Heart left ventricle (tissue), 13 donors: ENCODE results near the gene CACNA1C.

Experiments used
- CTCF ChIP-seq, 12 donors: fragments of 200-600 bp; sonication (generic) in 4 of 12; IDR thresholded peaks; one replicate each; pipeline versions ENCODE4 v1.5.0 to v1.8.0; 2018 to 2022; ENCODE audit warnings: antibody characterized with exemption in 12 of 12, mild to moderate bottlenecking in 5 of 12
- POLR2A ChIP-seq, 2 donors: fragments of 450-650 bp; IDR thresholded peaks; one replicate each; pipeline ENCODE4 v1.6.1; 2017; ENCODE audit warnings: antibody characterized with exemption in 2 of 2, mild to moderate bottlenecking in 2 of 2, moderate library complexity in 2 of 2
- donor health status: ischemic (EF 13 %, LVEDD 7.1; RV severe dilation, severe dysfunction).
- donor health status: DM: no; HTN: yes; CAD: no.
- donor health status: DM: no; HTN: no; CAD: no.
- donor health status: ischemic (EF 25% LVEDD 6.9; RV normal size, moderate dysfunction).
- donor health status: ischemic (EF 25% LVEDD 5.7; RV mildly dilated, moderate dysfunction).
- donor health status: ischemic (EF 35%, LVEDD 5.7; RV mildly dilated, moderate dysfunction).
- donor health status: nonischemic (EF 11% LVEDD 7.7; RV severe dilation, severe dysfunction).
- donor health status: DM: yes; HTN: yes; CAD: no.
- donor health status: PGD.
- donor health status: ischemic (EF 29% LVEDD 5.4; RV normal size, mild dysfunction).
- donor health status: nonischemic (EF 23%, LVEDD 6.1; RV moderate dilation, normal function).

- no peak for TF ChIP-seq CTCF (IDR thresholded peaks at IDR 0.05)
- TF ChIP-seq POLR2A (IDR thresholded peaks at IDR 0.05) = no peak
These were observed 29.4 kb upstream of the CACNA1C start for GRCh38 chr12:2023365-2023764.
